GM23338 (cell line): ENCODE data around the gene SQSTM1. TPM values are rescaled to one million over a fixed set of nuclear protein-coding genes. Genes with fewer than 3 reads are reported as not detected.

Experiments
- ATAC-seq: fragments of 200-7000 bp; cut with Tn5 transposase; 3 replicates; pipeline ENCODE4 v1.9.1; 2020
- DNase-seq: peaks from one replicate; pipeline ENCODE4 v3.0.0-alpha.2; 2015; ENCODE audit warnings: low spot score
- H2AFZ ChIP-seq: fragments of 200-600 bp; sonication (generic); 2 replicates; pipeline ENCODE4 v1.8.0; 2016; ENCODE audit warnings: antibody characterized with exemption, mild to moderate bottlenecking, moderate library complexity
- H3F3A ChIP-seq: fragments of 200-600 bp; sonication (generic); replicated peaks from 2 replicates; pipeline ENCODE4 v1.8.0; 2017; ENCODE audit warnings: antibody characterized with exemption, mixed run types, low read depth
- H3K27ac ChIP-seq: fragments of 200-600 bp; sonication (generic); 2 replicates; pipeline ENCODE4 v1.6.1; 2016; ENCODE audit warnings: low read depth
- H3K27me3 ChIP-seq: fragments of 200-600 bp; sonication (generic); 2 replicates; pipeline ENCODE4 v1.8.0; 2016; ENCODE audit warnings: mild to moderate bottlenecking, mixed run types, moderate library complexity; ENCODE audit not compliant: insufficient read depth
- H3K36me3 ChIP-seq: fragments of 200-600 bp; sonication (generic); 2 replicates; pipeline ENCODE4 v1.8.0; 2016; ENCODE audit warnings: mild to moderate bottlenecking; ENCODE audit not compliant: insufficient read depth
- H3K4me1 ChIP-seq: fragments of 200-600 bp; sonication (generic); 2 replicates; pipeline ENCODE4 v1.8.0; 2016; ENCODE audit warnings: mild to moderate bottlenecking, moderate library complexity; ENCODE audit not compliant: insufficient read depth
- H3K4me2 ChIP-seq: fragments of 200-600 bp; sonication (generic); 2 replicates; pipeline ENCODE4 v1.7.1; 2017; ENCODE audit warnings: mixed run types
- H3K4me3 ChIP-seq: fragments of 200-600 bp; sonication (generic); 2 replicates; pipeline ENCODE4 v1.6.1; 2016; ENCODE audit warnings: mixed run types
- H3K79me2 ChIP-seq: fragments of 200-600 bp; sonication (generic); replicated peaks from 2 replicates; pipeline ENCODE4 v1.8.0; 2017; ENCODE audit warnings: mild to moderate bottlenecking; ENCODE audit not compliant: insufficient read depth
- H3K9me2 ChIP-seq: fragments of 200-600 bp; sonication (generic); 2 replicates; pipeline ENCODE4 v1.8.0; 2017; ENCODE audit not compliant: insufficient read depth
- H4K20me1 ChIP-seq: fragments of 200-600 bp; sonication (generic); replicated peaks from 2 replicates; pipeline ENCODE4 v1.8.0; 2017; ENCODE audit warnings: mild to moderate bottlenecking; ENCODE audit not compliant: insufficient read depth
- H3K27ac Mint-ChIP-seq: 2 replicates; pipeline ENCODE4 v1.8.0; 2020; ENCODE audit warnings: inconsistent platforms, mild to moderate bottlenecking, moderate library complexity, mixed read lengths
- H3K27me3 Mint-ChIP-seq: 3 replicates; pipeline ENCODE4 v1.8.0; 2022; ENCODE audit warnings: low read depth, mild to moderate bottlenecking, moderate library complexity, mixed read lengths, inconsistent platforms; ENCODE audit not compliant: insufficient read depth, poor library complexity
- H3K36me3 Mint-ChIP-seq: 3 replicates; pipeline ENCODE4 v1.8.0; 2021; ENCODE audit warnings: low read depth, mild to moderate bottlenecking, inconsistent platforms, moderate library complexity, mixed read lengths
- H3K4me1 Mint-ChIP-seq: 3 replicates; pipeline ENCODE4 v1.8.0; 2020; ENCODE audit warnings: mild to moderate bottlenecking, inconsistent platforms, mixed read lengths
- H3K4me3 Mint-ChIP-seq: 3 replicates; pipeline ENCODE4 v1.8.0; 2021; ENCODE audit warnings: moderate library complexity, mild to moderate bottlenecking, inconsistent platforms, mixed read lengths
- H3K9me3 Mint-ChIP-seq: 3 replicates; pipeline ENCODE4 v1.8.0; 2020; ENCODE audit warnings: moderate library complexity, mild to moderate bottlenecking, inconsistent platforms, mixed read lengths
- ETS1 ChIP-seq: IDR thresholded peaks from 2 replicates; pipeline ENCODE4 v1.6.1; 2016; ENCODE audit warnings: antibody characterized with exemption
- EZH2phosphoT487 ChIP-seq: fragments of 200-600 bp; sonication (generic); IDR thresholded peaks from one replicate; pipeline ENCODE4 v1.8.1; 2018; ENCODE audit warnings: antibody characterized with exemption; ENCODE audit not compliant: unreplicated experiment
- JUNB ChIP-seq: IDR thresholded peaks from one replicate; pipeline ENCODE4 v1.6.1; 2016; ENCODE audit warnings: antibody characterized with exemption; ENCODE audit not compliant: unreplicated experiment
- POLR2AphosphoS5 ChIP-seq: IDR thresholded peaks from 2 replicates; pipeline ENCODE4 v1.6.1; 2016; ENCODE audit warnings: antibody characterized with exemption, low read depth
- REST ChIP-seq: IDR thresholded peaks from one replicate; pipeline ENCODE4 v1.6.1; 2018; ENCODE audit warnings: antibody characterized with exemption; ENCODE audit not compliant: unreplicated experiment
- ZNF114 ChIP-seq: fragments of 250-450 bp; sonication (Bioruptor Pico); IDR thresholded peaks from 2 replicates; pipeline ENCODE4 v1.5.0; 2020; ENCODE audit warnings: mild to moderate bottlenecking, moderate library complexity
- polyA plus RNA-seq: library from polyadenylated mRNA; unstranded; fragments of >200 nt; fragmentation: Nextera tagmentation; extraction: Ambion mirVana; gene quantifications from 2 replicates; pipeline ENCODE4 v1.2.1, GENCODE V29; 2016
- total RNA-seq: library from RNA; depleted of rRNA; stranded (reverse); fragments of >200 nt; shearing (Covaris generic); gene quantifications from 2 replicates; pipeline ENCODE4 v1.2.3, GENCODE V29; 2014

SQSTM1 gene
- total and polyA plus RNA-seq, 2 experiments from 2014 or later, result 58.0 to 92.6 TPM

- TF ChIP-seq EZH2phosphoT487, result no peak
- TF ChIP-seq ZNF114 (CRISPR knock-in tag), result no peak
- no peak for TF ChIP-seq REST
- TF ChIP-seq JUNB, result no peak
- Mint-ChIP-seq H3K4me3 (no peak overlapping the region), H3K9me3 (no peaks in the 10 kb centered on the region), H3K27ac (no peak overlapping the region), H3K4me1 (peaks cover 42% of the 10 kb centered on the region), H3K36me3 (peaks cover 74% of the 10 kb centered on the region), H3K27me3 (peaks cover 27% of the 10 kb centered on the region)
- Histone ChIP-seq H3K27me3 (no peaks in the 10 kb centered on the region), H4K20me1 (peaks cover 24% of the 10 kb centered on the region), H3K36me3 (peaks cover 29% of the 10 kb centered on the region), H3K4me3 (no peak overlapping the region), H3K4me1 (peaks cover 38% of the 10 kb centered on the region), H3F3A (peaks cover 29% of the 10 kb centered on the region), H3K27ac (no peak overlapping the region), H3K79me2 (peaks cover 21% of the 10 kb centered on the region), H2AFZ (no peak overlapping the region), H3K4me2 (no peak overlapping the region), H3K9me2 (no peaks in the 10 kb centered on the region)
- ATAC-seq (no peak), DNase-seq (no peak)
These were observed 3.4 kb downstream of the SQSTM1 start for GRCh38 chr5:179823937-179824744.

GRCh38 chr5:179824745-179825112 lies 4.0 kb downstream of the SQSTM1 start:
- no peak overlapping the region for H2AFZ ChIP-seq
- peaks cover 80% of the 10 kb centered on the region for H3K36me3 Mint-ChIP-seq
- peaks cover 38% of the 10 kb centered on the region for H3K4me1 ChIP-seq
- no peaks in the 10 kb centered on the region for H3K27me3 ChIP-seq
- TF ChIP-seq POLR2AphosphoS5, result no peak
- TF ChIP-seq ETS1, result no peak
- H3F3A ChIP-seq, result peaks cover 26% of the 10 kb centered on the region
- H3K4me1 Mint-ChIP-seq, result peaks cover 45% of the 10 kb centered on the region
- no peak overlapping the region for H3K4me3 ChIP-seq
- H3K36me3 ChIP-seq, result peaks cover 29% of the 10 kb centered on the region
- H3K9me2 ChIP-seq, result no peaks in the 10 kb centered on the region
- DNase-seq (no peak), ATAC-seq (no peak)
- no peak overlapping the region for H3K4me2 ChIP-seq
- no peak overlapping the region for H3K4me3 Mint-ChIP-seq
- no peak overlapping the region for H3K27ac ChIP-seq
- peaks cover 24% of the 10 kb centered on the region for H4K20me1 ChIP-seq
- H3K27me3 Mint-ChIP-seq, result peaks cover 27% of the 10 kb centered on the region
- peaks cover 21% of the 10 kb centered on the region for H3K79me2 ChIP-seq
- H3K9me3 Mint-ChIP-seq, result no peaks in the 10 kb centered on the region; the same call in 2 of the 3 replicates
- H3K27ac Mint-ChIP-seq, result no peak overlapping the region
